IMR-90 (cell line): ENCODE measurements around the gene ALDH3B2. TPM values are rescaled to one million over a fixed set of nuclear protein-coding genes. Genes with fewer than 3 reads are reported as not detected.

Source experiments
- ATAC-seq: fragments of 200-7000 bp; cut with Tn5 transposase; 2 replicates; pipeline ENCODE4 v1.9.1; 2020; ENCODE audit warnings: low read depth, mild to moderate bottlenecking, moderate library complexity
- BruUV-seq: library from RNA; stranded (reverse); fragments of 400-500 nt; replicated peaks from 2 replicates; lab custom pipeline; 2021; lab: Mats Ljungman, UMichigan
- CTCF ChIA-PET: fragments of 300-600 bp; formaldehyde crosslinking; extraction: SDS; loops from one replicate; lab custom pipeline; 2021; ENCODE audit warnings: antibody characterized with exemption; lab: Yijun Ruan, JAX
- POLR2A ChIA-PET: fragments of 300-600 bp; sonication (Branson Sonifier 250); formaldehyde crosslinking; loops from one replicate; lab custom pipeline; 2022; ENCODE audit warnings: antibody characterized with exemption; ENCODE audit not compliant: unreplicated experiment; lab: Charles Lee
- DNase-seq: peaks from one replicate; pipeline ENCODE4 v3.0.0; 2013
- H2AFZ ChIP-seq: replicated peaks from 2 replicates; pipeline ENCODE3; 2013; ENCODE audit warnings: low read length, mild to moderate bottlenecking; ENCODE audit not compliant: poor library complexity
- H2AK5ac ChIP-seq: 2 replicates; pipeline ENCODE4 v1.6.1; 2013; ENCODE audit warnings: low read depth, low read length, inconsistent platforms
- H2AK9ac ChIP-seq: replicated peaks from 2 replicates; pipeline ENCODE3; 2013; ENCODE audit warnings: mild to moderate bottlenecking, low read depth, low read length, moderate library complexity; ENCODE audit not compliant: poor library complexity
- H2BK120ac ChIP-seq: 2 replicates; pipeline ENCODE4 v1.6.1; 2013; ENCODE audit warnings: low read depth, low read length, inconsistent platforms
- H2BK15ac ChIP-seq: 3 replicates; pipeline ENCODE4 v1.6.1; 2013; ENCODE audit warnings: low read depth, low read length, inconsistent platforms
- H2BK20ac ChIP-seq: 2 replicates; pipeline ENCODE4 v1.6.1; 2013; ENCODE audit warnings: low read depth, mild to moderate bottlenecking, inconsistent platforms, low read length, moderate library complexity
- H2BK5ac ChIP-seq: 2 replicates; pipeline ENCODE4 v1.6.1; 2013; ENCODE audit warnings: mild to moderate bottlenecking, low read depth, low read length, inconsistent platforms; ENCODE audit not compliant: poor library complexity, severe bottlenecking
- H3K14ac ChIP-seq: replicated peaks from 2 replicates; pipeline ENCODE4 v1.6.1; 2013; ENCODE audit warnings: low read depth, low read length, inconsistent platforms
- H3K18ac ChIP-seq: 2 replicates; pipeline ENCODE4 v1.6.1; 2013; ENCODE audit warnings: low read depth, low read length, control low read depth
- H3K23ac ChIP-seq: 2 replicates; pipeline ENCODE4 v1.6.1; 2013; ENCODE audit warnings: low read depth, low read length, inconsistent platforms
- H3K27ac ChIP-seq: 2 replicates; pipeline ENCODE4 v1.5.1; 2013; ENCODE audit warnings: mild to moderate bottlenecking, control low read depth, low read length; ENCODE audit not compliant: insufficient read depth
- H3K27me3 ChIP-seq: 2 replicates; pipeline ENCODE4 v1.6.1; 2013; ENCODE audit warnings: low read length; ENCODE audit not compliant: control insufficient read depth, insufficient read depth
- H3K36me3 ChIP-seq: 2 replicates; pipeline ENCODE4 v1.6.1; 2013; ENCODE audit warnings: low read length, mixed read lengths; ENCODE audit not compliant: control insufficient read depth, insufficient read depth
- H3K4ac ChIP-seq: 2 replicates; pipeline ENCODE4 v1.6.1; 2013; ENCODE audit warnings: low read depth, low read length, inconsistent platforms
- H3K4me1 ChIP-seq: 2 replicates; pipeline ENCODE4 v1.6.1; 2013; ENCODE audit warnings: low read length, mixed read lengths; ENCODE audit not compliant: control insufficient read depth, insufficient read depth
- H3K4me2 ChIP-seq: 2 replicates; pipeline ENCODE4 v1.6.1; 2013; ENCODE audit warnings: low read depth, mild to moderate bottlenecking, control low read depth, low read length, moderate library complexity
- H3K4me3 ChIP-seq: 2 replicates; pipeline ENCODE4 v1.5.1; 2013; ENCODE audit warnings: low read depth, mild to moderate bottlenecking, control low read depth, low read length, moderate library complexity; ENCODE audit not compliant: insufficient read depth
- H3K56ac ChIP-seq: 2 replicates; pipeline ENCODE4 v1.6.1; 2013; ENCODE audit warnings: low read length, inconsistent platforms; ENCODE audit not compliant: insufficient read depth; ENCODE audit errors: extremely low read depth
- H3K79me1 ChIP-seq, 2 experiments: 2 replicates each; pipeline ENCODE4 v1.6.1; 2013; ENCODE audit warnings: low read length in 2 of 2, inconsistent platforms in 1 of 2, low read depth in 1 of 2
- H3K9ac ChIP-seq: 2 replicates; pipeline ENCODE4 v1.6.1; 2013; ENCODE audit warnings: low read depth, low read length, control low read depth
- H3K9me1 ChIP-seq: 2 replicates; pipeline ENCODE4 v1.6.1; 2013; ENCODE audit warnings: low read length, inconsistent platforms; ENCODE audit not compliant: insufficient read depth
- H3K9me3 ChIP-seq: 2 replicates; pipeline ENCODE4 v1.6.1; 2013; ENCODE audit warnings: low read length; ENCODE audit not compliant: control insufficient read depth, insufficient read depth
- H4K20me1 ChIP-seq: 2 replicates; pipeline ENCODE4 v1.6.1; 2013; ENCODE audit warnings: low read length, inconsistent platforms; ENCODE audit not compliant: insufficient read depth
- H4K5ac ChIP-seq: 2 replicates; pipeline ENCODE4 v1.6.1; 2013; ENCODE audit warnings: mild to moderate bottlenecking, low read depth, low read length, control low read depth
- H4K8ac ChIP-seq, 2 experiments: 2 replicates each; pipeline ENCODE4 v1.6.1; 2013; ENCODE audit warnings: low read depth in 2 of 2, low read length in 2 of 2, control low read depth in 1 of 2, inconsistent platforms in 1 of 2
- H4K91ac ChIP-seq: 2 replicates; pipeline ENCODE4 v1.6.1; 2013; ENCODE audit warnings: low read depth, low read length, inconsistent platforms; ENCODE audit not compliant: insufficient read depth
- BHLHE40 ChIP-seq: fragments of 150-350 bp; IDR thresholded peaks from 2 replicates; pipeline ENCODE4 v1.6.1; 2016; ENCODE audit warnings: mild to moderate bottlenecking, low read depth, low read length
- CEBPB ChIP-seq: IDR thresholded peaks from 2 replicates; pipeline ENCODE4 v1.6.1; 2012; ENCODE audit warnings: low read depth, low read length, improper control_type of control experiment
- CHD1 ChIP-seq: IDR thresholded peaks from 2 replicates; pipeline ENCODE4 v1.6.1; 2012; ENCODE audit warnings: low read depth, low read length, improper control_type of control experiment
- FOS ChIP-seq: fragments of 150-350 bp; IDR thresholded peaks from 2 replicates; pipeline ENCODE4 v1.6.1; 2016; ENCODE audit warnings: low read depth, low read length
- MAFK ChIP-seq: IDR thresholded peaks from 2 replicates; pipeline ENCODE4 v1.6.1; 2012; ENCODE audit warnings: low read depth, low read length, improper control_type of control experiment
- MXI1 ChIP-seq: IDR thresholded peaks from 2 replicates; pipeline ENCODE4 v1.6.1; 2012; ENCODE audit warnings: low read depth, mild to moderate bottlenecking, low read length, moderate library complexity, borderline replicate concordance
- NFE2L2 ChIP-seq: fragments of 150-350 bp; IDR thresholded peaks from 2 replicates; pipeline ENCODE4 v1.6.1; 2016; ENCODE audit warnings: low read depth, mild to moderate bottlenecking, low read length
- POLR2A ChIP-seq: IDR thresholded peaks from 2 replicates; pipeline ENCODE4 v1.6.1; 2012; ENCODE audit warnings: mild to moderate bottlenecking, low read depth, low read length
- RCOR1 ChIP-seq: IDR thresholded peaks from 2 replicates; pipeline ENCODE4 v1.6.1; 2012; ENCODE audit warnings: mild to moderate bottlenecking, low read length, improper control_type of control experiment; ENCODE audit not compliant: insufficient replicate concordance
- SMC3 ChIP-seq: fragments of 150-350 bp; IDR thresholded peaks from 2 replicates; pipeline ENCODE4 v1.6.1; 2016; ENCODE audit warnings: low read depth, mild to moderate bottlenecking, antibody characterized with exemption, low read length, moderate library complexity
- WGBS, 2 experiments: methylation state at CpG; one replicate each; pipeline versions ENCODE4 v1.1.5 to v1.1.7; 2013; ENCODE audit warnings: missing lambda C conversion rate in 2 of 2; ENCODE audit not compliant: insufficient read length in 1 of 2; ENCODE audit errors: extremely low coverage in 2 of 2; 5-methylcytosine and 5-hydroxymethylcytosine counted together
- dilution Hi-C: fragments of 300-500 bp; cut with HindIII; formaldehyde crosslinking; loops from one replicate; pipeline ENCODE4 v1.14.3; 2018; ENCODE audit warnings: low sequenced_read_pairs; ENCODE audit not compliant: unreplicated experiment
- in situ Hi-C: fragments of 300-500 bp; cut with MboI; formaldehyde crosslinking; loops from 3 replicates; pipeline ENCODE4 v1.14.3; 2019; ENCODE audit warnings: low sequenced_read_pairs, inconsistent platforms, mixed read lengths
- intact Hi-C: fragments of 100-400 bp; cut with micrococcal nuclease; formaldehyde crosslinking; loops from 2 replicates; pipeline ENCODE4 v1.10.0; 2022
- polyA plus RNA-seq, 3 experiments: library from polyadenylated mRNA; depleted of rRNA; stranded (reverse); fragments of >200 nt; gene quantifications; 2 replicates each; pipeline ENCODE4 v1.2.3, GENCODE V29; 2012; ENCODE audit warnings: low replicate concordance in 1 of 3
- total RNA-seq: library from RNA; depleted of rRNA; stranded (reverse); fragments of >200 nt; gene quantifications from 2 replicates; pipeline ENCODE4 v1.2.3, GENCODE V29; 2012
- TF ChIP-seq, protein P1 (sequence below): fragments of 150-350 bp; IDR thresholded peaks from 2 replicates; pipeline ENCODE4 v1.6.1; 2017; ENCODE audit warnings: mild to moderate bottlenecking, antibody characterized with exemption, low read length, low read depth
- TF ChIP-seq, protein P2 (sequence below): conservative IDR thresholded peaks from 2 replicates; pipeline ENCODE4 v1.5.1; 2012; ENCODE audit warnings: mild to moderate bottlenecking, low read depth, low read length, improper control_type of control experiment
- TF ChIP-seq, protein P3 (sequence below): fragments of 150-350 bp; IDR thresholded peaks from 2 replicates; pipeline ENCODE4 v1.6.1; 2016; ENCODE audit warnings: low read depth, mild to moderate bottlenecking, low read length, moderate library complexity, borderline replicate concordance

The ALDH3B2 gene
- total and polyA plus RNA-seq, 2 of the 4 experiments (the other 2 are of a cell fraction), result not detected

DNA sequence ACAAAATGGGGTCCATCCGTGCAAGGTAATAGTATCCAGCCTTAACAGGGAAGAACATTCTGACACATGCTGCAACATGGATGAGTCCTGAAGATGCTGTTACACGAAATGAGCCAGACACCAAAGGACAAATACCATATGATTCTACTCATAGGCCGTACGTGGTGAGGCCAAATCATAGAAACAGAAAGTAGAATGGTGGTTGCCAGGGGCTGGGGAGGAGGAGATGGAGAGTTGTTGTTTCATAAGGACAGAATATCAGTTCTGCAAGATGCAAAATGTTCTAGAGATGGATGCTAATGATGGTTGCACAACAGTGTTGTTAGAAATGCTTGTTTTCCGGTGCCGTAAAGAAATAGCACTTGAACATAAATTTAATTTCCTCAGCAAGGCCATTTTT is 37.5 kb downstream of the ALDH3B2 start:
- DNase-seq (no peak), ATAC-seq (no peak)
- Histone ChIP-seq H3K4me2 (no peak overlapping the region), H3K4ac (no peak overlapping the region), H3K23ac (no peak overlapping the region), H3K4me1 (no peaks in the 10 kb centered on the region), H4K20me1 (no peaks in the 10 kb centered on the region), H3K4me3 (no peak overlapping the region), H4K5ac (no peak overlapping the region), H3K56ac (no peak overlapping the region), H2AK9ac (no peak overlapping the region), H3K27me3 (peaks cover 15% of the 10 kb centered on the region; the same call in 1 of the 2 replicates), H2AK5ac (no peak overlapping the region), H2BK15ac (no peak overlapping the region), H3K9me3 (no peaks in the 10 kb centered on the region), H2AFZ (no peak overlapping the region), H2BK120ac (no peak overlapping the region), H3K9ac (no peak overlapping the region), H3K36me3 (no peaks in the 10 kb centered on the region), H3K79me1 (no peaks in the 10 kb centered on the region), H3K14ac (no peak overlapping the region), H2BK20ac (no peak overlapping the region), H4K91ac (no peak overlapping the region), H2BK5ac (no peak overlapping the region), H3K9me1 (no peaks in the 10 kb centered on the region), H3K18ac (no peak overlapping the region), H4K8ac (no peak overlapping the region), H3K27ac (no peak overlapping the region)
- ChIA-PET CTCF (no interaction called here), POLR2A (no interaction called here)
- intact Hi-C loops, result no loop called here
- dilution Hi-C loops, result no loop called here
- in situ Hi-C loops, result no loop called here
- no CpG with 5 or more reads among the region's 6 CpGs for WGBS, 2 experiments
- TF ChIP-seq, protein P1, sequence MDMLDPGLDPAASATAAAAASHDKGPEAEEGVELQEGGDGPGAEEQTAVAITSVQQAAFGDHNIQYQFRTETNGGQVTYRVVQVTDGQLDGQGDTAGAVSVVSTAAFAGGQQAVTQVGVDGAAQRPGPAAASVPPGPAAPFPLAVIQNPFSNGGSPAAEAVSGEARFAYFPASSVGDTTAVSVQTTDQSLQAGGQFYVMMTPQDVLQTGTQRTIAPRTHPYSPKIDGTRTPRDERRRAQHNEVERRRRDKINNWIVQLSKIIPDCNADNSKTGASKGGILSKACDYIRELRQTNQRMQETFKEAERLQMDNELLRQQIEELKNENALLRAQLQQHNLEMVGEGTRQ, result no peak
- no peak for TF ChIP-seq CEBPB
- TF ChIP-seq CHD1, result no peak
- no peak for TF ChIP-seq POLR2A
- TF ChIP-seq RCOR1, result no peak
- TF ChIP-seq NFE2L2, result no peak
- TF ChIP-seq FOS, result no peak
- TF ChIP-seq, protein P2, sequence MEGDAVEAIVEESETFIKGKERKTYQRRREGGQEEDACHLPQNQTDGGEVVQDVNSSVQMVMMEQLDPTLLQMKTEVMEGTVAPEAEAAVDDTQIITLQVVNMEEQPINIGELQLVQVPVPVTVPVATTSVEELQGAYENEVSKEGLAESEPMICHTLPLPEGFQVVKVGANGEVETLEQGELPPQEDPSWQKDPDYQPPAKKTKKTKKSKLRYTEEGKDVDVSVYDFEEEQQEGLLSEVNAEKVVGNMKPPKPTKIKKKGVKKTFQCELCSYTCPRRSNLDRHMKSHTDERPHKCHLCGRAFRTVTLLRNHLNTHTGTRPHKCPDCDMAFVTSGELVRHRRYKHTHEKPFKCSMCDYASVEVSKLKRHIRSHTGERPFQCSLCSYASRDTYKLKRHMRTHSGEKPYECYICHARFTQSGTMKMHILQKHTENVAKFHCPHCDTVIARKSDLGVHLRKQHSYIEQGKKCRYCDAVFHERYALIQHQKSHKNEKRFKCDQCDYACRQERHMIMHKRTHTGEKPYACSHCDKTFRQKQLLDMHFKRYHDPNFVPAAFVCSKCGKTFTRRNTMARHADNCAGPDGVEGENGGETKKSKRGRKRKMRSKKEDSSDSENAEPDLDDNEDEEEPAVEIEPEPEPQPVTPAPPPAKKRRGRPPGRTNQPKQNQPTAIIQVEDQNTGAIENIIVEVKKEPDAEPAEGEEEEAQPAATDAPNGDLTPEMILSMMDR, result no peak
- TF ChIP-seq, protein P3, sequence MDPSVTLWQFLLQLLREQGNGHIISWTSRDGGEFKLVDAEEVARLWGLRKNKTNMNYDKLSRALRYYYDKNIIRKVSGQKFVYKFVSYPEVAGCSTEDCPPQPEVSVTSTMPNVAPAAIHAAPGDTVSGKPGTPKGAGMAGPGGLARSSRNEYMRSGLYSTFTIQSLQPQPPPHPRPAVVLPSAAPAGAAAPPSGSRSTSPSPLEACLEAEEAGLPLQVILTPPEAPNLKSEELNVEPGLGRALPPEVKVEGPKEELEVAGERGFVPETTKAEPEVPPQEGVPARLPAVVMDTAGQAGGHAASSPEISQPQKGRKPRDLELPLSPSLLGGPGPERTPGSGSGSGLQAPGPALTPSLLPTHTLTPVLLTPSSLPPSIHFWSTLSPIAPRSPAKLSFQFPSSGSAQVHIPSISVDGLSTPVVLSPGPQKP, result no peak
- no peak for TF ChIP-seq MAFK
- TF ChIP-seq BHLHE40, result no peak
- no peak for TF ChIP-seq SMC3
- TF ChIP-seq MXI1, result no peak
- no TSS peak for BruUV-seq
